GM13977 (cell line): Measurements from ENCODE around the gene CFAP53.

Source experiments
- DNase-seq: peaks from one replicate; pipeline ENCODE4 v3.0.0; 2012; ENCODE audit warnings: low spot score
- in situ Hi-C: fragments of 300-500 bp; cut with MboI; formaldehyde crosslinking; loops from one replicate; pipeline ENCODE4 v1.12.0; 2022; ENCODE audit warnings: low sequenced_read_pairs, low pct_unique_long_range_greater_than_20kb, mixed read lengths, inconsistent platforms; ENCODE audit not compliant: unreplicated experiment
- TF ChIP-seq, protein P1 (sequence below): IDR thresholded peaks from 2 replicates; pipeline ENCODE4 v1.5.1; 2012; ENCODE audit warnings: mild to moderate bottlenecking, control low read depth; ENCODE audit not compliant: insufficient read depth; ENCODE audit errors: extremely low read depth, missing control alignments

CFAP53 gene

DNA sequence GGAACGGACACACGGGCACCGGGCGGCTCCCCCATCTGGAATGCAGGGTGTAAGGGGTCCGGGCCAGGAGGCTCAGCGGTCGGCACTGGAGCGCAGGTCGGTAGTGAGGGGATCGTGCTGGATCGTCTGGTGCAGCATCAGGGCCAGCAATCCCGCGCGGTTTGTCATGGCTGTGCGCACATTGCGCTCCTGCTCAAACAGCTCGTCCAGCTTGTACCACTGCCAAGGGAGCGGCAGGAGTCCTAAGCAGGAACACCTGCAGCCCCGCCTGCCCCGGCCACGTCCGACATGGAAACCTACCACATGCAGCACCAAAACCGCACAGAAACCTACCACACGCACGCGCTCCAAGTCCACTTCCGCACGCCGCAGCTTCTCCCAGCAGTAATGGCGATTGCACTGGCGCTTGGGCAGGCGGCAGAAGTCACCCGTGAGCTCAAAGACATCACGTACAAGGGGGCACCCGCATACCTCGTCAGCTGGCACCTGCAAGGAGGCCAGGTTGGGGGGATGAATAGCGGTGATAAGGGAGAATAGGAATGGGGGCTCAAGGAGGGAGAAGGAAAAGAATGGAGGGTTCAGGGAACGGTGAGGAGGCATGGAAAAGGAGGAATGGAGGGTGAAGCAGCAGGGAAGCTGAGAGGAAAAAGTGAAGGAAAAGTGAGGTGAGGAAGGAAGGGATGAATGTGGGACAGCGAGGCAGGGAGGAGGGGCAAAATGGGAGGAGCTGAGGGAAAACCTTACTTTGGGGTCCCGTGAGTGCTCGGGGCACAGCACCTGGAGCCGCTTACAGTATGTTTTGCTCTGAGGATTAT is 16.4 kb upstream of the CFAP53 start:
- no peak for DNase-seq
- in situ Hi-C loops: loop anchor here (10.0 kb wide), 1 partner anchor 72 kb away; no protein-coding TSS in a partner anchor
- TF ChIP-seq, protein P1, sequence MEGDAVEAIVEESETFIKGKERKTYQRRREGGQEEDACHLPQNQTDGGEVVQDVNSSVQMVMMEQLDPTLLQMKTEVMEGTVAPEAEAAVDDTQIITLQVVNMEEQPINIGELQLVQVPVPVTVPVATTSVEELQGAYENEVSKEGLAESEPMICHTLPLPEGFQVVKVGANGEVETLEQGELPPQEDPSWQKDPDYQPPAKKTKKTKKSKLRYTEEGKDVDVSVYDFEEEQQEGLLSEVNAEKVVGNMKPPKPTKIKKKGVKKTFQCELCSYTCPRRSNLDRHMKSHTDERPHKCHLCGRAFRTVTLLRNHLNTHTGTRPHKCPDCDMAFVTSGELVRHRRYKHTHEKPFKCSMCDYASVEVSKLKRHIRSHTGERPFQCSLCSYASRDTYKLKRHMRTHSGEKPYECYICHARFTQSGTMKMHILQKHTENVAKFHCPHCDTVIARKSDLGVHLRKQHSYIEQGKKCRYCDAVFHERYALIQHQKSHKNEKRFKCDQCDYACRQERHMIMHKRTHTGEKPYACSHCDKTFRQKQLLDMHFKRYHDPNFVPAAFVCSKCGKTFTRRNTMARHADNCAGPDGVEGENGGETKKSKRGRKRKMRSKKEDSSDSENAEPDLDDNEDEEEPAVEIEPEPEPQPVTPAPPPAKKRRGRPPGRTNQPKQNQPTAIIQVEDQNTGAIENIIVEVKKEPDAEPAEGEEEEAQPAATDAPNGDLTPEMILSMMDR: no peak

- TF ChIP-seq, protein P1: no peak
- DNase-seq: no peak
- in situ Hi-C loops: loop anchor here (10.0 kb wide), 1 partner anchor 73 kb away; no protein-coding TSS in a partner anchor
Measured at GRCh38 chr18:50281972-50282520, 15.8 kb upstream of the CFAP53 start.

DNA sequence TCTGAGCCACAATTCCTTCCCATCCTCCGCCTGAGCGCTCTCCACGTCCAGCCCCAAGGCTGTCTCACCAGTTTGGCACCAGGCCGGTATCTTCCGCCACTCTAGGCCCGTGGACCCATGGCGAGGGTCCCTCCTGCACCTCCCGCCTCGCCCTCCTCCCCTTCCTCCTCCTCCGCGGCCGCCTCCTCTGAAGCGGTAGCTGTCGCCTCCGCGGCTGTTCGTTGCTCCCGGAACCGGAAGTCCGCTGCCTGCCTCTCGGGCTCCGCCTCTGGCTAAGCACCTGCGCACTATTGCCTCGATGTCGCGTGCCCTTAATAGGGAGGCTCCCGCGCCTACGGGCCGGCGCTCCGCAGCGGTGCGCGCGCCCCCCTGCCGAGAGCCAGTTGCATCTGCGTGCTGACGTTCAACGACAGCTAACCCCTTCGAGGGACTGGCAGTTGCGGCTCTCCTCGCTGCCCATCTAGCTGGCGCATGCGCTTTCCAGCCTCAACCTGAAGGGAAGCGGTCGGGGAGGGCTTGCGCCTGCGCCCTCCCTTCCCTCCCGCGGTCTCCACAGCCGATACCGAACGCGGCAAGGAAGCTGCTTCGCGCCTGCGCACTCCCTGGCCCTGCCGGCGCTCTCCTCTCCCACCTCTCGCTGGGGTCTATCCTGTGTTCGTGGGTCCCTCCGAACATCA is 15.1 kb upstream of the CFAP53 start, which contains the start of gene MBD1:
MBD1 (minus strand) TSS at position 229 of the 677 bp plus-strand sequence. CDS start 1,531 bp downstream, outside the sequence.
- peak; percentile 98 for DNase-seq
- TF ChIP-seq, protein P1: peak; percentile 26
- in situ Hi-C loops: loop anchor here (10.0 kb wide), 1 partner anchor 73 kb away; no protein-coding TSS in a partner anchor

DNA sequence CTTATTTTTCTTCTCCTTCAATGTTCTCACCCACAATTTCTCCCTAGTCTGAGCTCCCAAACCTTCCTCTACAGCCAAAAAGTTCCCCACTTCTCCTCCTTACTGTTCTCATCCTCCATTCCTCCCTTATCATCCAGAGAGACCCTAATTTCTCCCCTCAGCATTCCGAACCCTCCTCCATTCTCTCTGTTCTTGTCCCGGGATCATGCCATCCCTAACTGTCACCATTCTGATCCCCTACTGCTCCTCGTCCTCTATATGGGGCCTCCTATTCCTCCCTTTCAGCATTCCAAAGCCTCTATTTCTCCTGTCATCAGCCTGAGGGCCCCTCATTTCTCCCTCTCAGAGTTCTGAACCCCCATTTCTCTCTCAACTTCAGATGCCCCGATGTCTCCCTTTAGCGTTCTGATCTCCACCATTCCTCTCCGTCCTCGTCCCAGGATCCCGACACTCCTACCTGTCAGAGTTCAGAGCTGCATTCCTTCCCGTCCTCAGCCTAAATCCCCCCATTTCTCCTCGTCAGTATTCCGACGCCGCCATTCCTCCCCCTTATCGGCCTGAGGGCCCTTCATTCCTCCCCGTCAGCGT is 14.5 kb upstream of the CFAP53 start:
- no peak for DNase-seq
- in situ Hi-C loops: loop anchor here (10.0 kb wide), 1 partner anchor 74 kb away; no protein-coding TSS in a partner anchor
- TF ChIP-seq, protein P1: no peak

DNA sequence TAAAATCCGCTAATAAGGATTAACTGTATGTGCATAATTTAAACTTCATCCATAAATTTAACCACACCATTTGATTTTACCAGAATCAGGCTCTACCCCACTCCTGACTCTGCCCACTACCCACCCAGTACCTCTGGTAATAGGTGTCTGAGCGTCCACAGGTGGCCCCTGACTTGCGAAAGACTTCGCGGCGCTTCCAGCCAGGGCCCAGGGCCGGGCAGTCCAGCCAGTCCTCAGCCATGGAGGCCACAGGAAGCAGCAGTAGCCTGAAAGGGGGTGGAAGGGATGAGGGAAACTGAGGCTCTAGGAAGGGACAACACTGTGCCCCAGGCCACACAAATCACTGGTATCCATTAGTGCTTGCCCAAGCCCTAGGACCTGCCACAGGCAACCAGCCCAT is 13.5 kb upstream of the CFAP53 start:
- TF ChIP-seq, protein P1: no peak
- in situ Hi-C loops: loop anchor here (10.0 kb wide), 1 partner anchor 75 kb away; no protein-coding TSS in a partner anchor
- no peak for DNase-seq

GRCh38 chr18:50277942-50278341 is 11.6 kb upstream of the CFAP53 start:
- DNase-seq: no peak
- in situ Hi-C loops: no loop called here
- TF ChIP-seq, protein P1: no peak
